CD4-positive, alpha-beta T cell treated with Interleukin-17A for 1 hour (primary cell): ENCODE data around the gene BMP7.

Experiments used
- DNase-seq: peaks from one replicate; pipeline ENCODE4 v3.0.0-alpha.2; 2020

The BMP7 gene

DNA sequence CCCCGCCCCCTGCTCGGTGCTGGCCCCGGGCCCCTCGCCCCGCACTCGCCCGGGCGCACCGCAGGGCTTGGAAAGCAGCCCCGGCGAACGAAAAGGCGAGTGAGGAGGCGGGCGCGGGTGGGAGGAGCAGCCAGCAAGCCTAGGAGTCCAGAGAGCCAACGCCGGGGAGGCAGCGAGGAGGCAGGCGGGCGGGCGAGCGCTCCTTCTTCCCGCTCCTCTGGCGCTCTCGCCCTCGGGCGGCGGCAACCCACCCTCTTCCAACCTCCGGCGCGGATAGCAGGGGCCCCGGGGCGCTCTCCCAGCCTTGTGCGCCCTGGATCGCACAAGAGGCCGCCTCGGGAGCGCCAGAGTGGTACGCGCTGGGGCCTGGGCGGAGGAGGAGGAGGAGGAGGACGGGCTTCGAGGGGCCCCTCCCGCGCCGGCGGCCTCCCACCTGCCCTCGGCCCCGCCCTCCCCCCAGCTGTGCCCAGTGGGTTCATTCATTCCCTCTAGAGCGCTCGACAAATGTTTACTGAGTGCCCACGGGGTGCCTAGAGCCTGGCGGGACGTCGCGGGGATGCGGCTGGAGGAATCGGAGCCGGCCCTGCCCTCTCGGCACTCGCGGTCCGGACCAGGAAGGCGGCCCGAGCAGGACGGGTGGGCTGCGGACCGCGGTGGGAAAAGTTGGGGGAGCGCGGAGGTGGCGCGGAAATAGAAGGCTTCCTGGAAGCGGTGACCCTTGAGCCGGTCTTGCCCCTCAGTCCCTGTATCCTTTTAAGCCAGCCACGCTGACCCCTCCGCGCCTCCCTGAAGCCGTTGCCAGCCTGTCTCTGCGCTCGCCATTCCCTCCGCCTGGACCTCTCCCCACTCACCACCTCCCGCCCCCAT lies at the start of gene BMP7:
TSS of gene BMP7 (minus strand) at position 351 of the 867 bp plus-strand sequence. CDS start 519 bp downstream, outside the sequence.
- DNase-seq: no peak

GRCh38 chr20:57315976-57316480 lies 49.6 kb upstream of the BMP7 start:
- no peak for DNase-seq

DNA sequence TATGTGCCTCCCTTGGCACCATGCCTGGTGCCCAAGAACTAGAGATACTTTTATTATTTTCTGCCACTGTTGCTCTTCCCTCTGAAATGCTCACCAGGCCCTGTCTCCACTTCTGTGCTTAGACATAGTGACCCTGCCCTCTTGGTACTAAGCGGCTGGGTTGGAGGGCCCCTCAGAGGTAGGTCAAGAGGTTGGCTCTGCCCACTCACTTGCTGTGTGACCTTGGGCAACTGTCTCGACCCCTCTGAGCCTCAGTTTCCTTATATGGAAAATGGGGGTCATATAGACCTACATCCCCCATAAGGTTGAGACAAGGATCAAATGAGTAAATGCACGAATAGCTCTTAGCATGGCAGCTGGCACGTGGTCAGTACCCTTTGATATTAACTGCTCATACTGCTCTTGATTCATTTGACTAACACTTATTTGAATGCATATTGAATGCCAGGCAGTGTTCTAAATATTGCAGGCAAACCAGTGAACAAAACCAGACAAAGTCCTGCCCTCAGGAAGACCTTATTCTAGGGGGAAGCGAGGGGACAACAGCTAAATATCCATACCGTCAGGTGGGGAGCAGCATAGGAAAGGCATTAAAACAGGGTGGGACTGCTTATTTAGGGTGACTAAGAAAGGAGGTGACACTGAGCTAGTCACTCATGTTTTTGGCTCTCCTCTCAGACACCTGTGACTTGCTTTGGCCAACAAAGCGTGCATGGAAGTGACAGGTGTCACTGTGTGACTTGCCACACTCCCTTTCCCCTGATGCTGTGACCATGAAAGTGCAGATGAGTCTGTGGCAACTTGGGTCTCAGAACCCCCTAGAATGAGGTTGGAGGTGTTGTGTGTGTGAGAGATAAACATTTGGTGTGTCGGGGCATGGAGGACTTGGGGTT lies 48.9 kb upstream of the BMP7 start:
- no peak for DNase-seq

DNA sequence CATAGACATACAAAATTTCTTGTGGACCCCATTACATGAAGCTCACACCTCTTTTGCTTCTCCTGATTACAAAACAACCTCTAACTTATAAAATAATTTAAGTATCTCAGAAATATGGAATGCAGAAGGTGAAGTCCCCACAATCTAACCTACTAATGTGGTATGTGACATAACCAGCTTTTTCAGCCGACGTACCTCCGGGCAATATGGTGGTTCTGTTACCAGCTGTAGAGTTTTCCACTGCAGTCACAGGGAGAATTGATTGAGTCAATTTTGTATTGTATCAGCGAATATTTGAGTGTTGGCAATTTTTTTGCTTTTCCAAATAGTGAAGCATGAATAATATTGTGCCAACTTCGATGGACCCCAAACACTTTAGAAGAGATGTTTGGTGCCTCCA lies 47.5 kb upstream of the BMP7 start:
- DNase-seq: no peak

DNA sequence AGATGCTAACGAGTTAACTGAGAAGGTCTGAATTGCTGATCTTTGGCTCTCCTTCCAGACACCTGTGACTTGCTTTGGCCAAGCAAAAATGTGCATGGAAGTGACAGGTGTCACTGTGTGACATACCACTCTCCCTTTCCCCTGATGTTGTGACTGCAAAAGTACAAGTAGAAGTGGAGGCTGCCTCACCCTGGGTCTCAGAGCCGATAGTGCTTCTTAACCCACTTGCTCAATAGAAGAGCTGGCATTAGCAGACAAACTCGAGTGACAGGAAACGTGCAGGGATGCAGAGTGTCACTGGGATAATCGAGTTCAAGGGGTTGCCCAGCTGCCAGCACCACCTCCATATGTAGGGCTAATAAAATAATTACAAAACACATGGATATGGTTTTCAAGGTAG lies 46.8 kb upstream of the BMP7 start:
- DNase-seq: no peak

- no peak for DNase-seq
Measured at GRCh38 chr20:57312138-57312537, 45.7 kb upstream of the BMP7 start.

DNA sequence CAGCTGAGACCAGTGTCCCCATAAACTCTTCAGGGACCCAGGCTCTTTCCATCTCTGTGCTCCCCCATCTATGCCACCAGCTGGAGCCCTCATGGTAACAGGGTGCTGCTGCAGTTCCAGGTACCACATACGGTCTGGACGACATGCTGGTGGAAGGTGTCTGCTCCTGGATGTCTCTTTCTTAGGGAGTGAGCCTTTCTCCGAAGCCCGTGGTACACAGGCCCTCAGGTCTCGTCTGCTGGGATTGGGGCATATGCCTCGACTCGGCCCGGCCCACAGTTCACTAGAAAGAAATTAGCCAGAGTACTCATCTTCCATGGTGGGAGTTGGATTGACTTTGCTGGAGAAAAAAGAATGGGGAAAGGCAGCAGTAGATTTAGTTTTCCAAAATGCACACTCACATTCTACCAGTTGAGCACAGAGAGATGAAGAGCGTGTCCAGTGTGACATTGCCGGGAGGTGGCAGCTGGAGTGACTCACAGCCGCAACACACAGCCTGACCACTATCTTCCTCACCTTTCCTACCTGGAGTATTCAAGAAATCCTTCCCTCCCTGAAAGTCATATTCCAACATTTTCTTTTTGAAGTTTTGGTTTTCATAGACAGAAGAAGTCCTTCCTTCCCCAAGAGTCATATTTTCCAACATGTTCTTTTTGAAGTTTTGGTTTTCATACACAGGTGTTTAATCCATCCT lies 44.5 kb upstream of the BMP7 start:
- DNase-seq: no peak

DNA sequence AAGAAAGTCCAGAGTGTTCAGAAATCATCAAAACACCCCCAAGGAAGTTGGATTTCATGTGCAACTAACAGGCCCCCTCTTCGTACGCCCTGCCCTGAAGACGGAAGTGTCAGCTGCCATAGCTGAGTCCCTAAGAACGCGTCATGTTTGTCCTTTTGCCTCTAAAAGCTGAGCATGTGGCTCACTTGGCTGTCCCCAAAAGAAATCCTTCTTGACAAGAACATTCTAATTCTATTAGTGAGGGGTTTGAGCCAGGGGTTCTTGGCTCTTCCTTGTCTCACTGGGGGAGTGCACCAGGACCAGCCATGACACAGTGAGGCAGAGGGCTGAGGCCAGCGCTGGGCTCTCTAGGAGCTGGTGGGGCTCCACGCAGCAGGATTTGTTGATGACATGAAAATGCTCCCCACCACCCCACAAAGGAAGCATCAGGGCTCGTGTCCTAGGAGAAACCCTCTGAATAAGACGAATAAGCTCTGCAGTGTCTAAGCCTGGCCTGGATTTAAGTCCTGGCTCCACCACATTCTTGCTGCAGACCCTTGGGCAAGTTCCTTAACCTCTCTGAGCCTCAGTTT lies 43.2 kb upstream of the BMP7 start:
- no peak for DNase-seq

- no peak for DNase-seq
Measured at GRCh38 chr20:57308451-57309271, 42.2 kb upstream of the BMP7 start.

GRCh38 chr20:57306747-57307146 lies 40.3 kb upstream of the BMP7 start:
- no peak for DNase-seq

DNA sequence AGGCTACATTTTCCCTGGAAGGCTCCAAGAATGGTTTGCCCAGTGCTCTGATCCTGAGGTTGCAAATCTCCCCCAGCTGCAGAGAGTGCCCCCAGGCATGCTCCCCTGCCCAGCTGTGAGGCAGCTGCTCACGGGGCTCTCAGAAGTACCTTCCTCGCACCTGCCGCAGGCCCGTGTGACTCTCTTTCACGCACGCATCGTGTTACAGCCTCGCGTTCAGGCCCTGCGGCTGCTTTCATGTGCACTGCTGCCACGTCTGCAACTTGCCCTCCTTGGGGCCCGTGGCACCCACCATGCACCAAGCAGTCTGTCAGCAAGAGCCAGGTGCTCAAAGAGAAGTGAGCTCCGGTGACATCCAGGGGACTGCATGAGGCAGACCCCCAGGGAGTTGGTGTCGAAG lies 34.6 kb upstream of the BMP7 start:
- DNase-seq: no peak

- DNase-seq: no peak
Measured at GRCh38 chr20:57298457-57298856, 32.0 kb upstream of the BMP7 start.

DNA sequence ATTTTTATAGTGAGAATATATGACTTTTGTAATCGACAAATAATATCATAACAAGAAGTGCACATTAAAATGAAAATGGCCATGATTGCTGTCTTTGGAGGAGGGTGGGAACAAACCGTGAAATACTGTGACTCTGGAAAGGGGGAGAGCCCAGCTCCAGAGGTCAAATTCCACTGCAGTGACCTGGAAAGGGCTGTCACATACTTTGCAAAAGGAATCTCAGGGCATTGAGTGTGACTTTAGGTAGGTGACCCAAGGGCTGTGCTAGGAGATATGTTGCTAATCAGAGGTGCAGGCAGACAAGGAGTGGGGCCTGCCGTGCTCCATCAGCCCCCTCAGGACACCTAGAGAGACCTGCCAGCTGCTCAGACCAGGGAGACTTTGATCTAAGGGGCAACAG lies 28.1 kb upstream of the BMP7 start:
- DNase-seq: no peak

GRCh38 chr20:57293995-57294394 lies 27.6 kb upstream of the BMP7 start:
- DNase-seq: no peak

DNA sequence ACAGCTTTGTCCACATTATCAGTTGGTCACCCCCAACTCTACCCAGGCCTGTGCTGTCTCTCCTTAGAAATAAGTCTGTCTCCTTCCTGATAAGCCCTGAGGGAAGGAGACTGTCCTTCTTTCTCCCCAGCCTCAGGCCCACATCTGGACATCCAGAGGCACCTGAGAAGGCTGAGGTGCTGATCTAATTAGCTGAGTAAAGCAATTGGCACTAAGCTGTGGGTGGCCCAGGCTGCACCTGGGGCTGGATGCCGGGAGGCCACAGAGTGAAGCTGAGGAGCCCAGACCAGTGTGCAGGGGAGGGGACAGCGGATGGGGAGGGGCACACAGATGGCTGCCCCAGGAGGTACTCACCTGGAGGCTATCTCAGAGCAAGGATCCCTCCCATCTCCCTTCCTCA lies 26.2 kb upstream of the BMP7 start:
- no peak for DNase-seq

GRCh38 chr20:57291694-57292093 lies 25.3 kb upstream of the BMP7 start:
- DNase-seq: no peak

DNA sequence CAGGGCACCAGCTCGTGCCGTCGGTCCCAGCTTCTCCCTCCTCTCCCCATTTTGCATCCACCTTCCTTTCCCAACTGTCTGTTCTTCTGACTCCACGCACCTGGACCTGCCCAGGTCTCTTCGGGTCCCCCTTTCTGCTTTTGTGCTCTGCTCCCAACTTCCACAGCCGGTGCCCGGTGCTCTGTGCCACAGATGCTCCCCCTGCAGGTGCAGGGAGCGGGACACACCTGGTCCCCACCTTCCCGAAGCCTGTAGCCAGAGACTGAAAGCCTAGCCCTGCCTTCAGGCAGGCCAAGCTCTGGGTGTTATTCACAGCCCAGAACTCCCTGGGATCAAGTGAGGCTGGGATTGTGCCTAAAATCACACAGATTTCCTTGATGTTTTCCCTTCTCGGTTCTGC lies 24.6 kb upstream of the BMP7 start:
- no peak for DNase-seq

DNA sequence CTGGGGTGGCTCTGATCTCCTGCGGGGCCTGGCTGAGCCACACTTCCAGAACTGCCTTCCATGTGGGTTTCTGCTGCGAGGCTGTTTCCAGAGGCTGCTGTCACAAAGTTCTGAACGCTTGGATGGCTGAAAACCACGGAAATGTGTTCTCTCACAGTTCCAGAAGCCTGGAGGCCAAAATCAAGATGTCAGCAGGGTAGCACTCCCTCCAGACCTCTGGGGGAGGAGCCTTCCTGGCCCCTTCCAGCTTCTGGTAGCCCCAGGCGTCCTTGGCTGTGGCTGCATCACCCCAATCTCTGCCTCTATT lies 23.7 kb upstream of the BMP7 start:
- DNase-seq: no peak

GRCh38 chr20:57289391-57290177 lies 23.1 kb upstream of the BMP7 start:
- DNase-seq: no peak

DNA sequence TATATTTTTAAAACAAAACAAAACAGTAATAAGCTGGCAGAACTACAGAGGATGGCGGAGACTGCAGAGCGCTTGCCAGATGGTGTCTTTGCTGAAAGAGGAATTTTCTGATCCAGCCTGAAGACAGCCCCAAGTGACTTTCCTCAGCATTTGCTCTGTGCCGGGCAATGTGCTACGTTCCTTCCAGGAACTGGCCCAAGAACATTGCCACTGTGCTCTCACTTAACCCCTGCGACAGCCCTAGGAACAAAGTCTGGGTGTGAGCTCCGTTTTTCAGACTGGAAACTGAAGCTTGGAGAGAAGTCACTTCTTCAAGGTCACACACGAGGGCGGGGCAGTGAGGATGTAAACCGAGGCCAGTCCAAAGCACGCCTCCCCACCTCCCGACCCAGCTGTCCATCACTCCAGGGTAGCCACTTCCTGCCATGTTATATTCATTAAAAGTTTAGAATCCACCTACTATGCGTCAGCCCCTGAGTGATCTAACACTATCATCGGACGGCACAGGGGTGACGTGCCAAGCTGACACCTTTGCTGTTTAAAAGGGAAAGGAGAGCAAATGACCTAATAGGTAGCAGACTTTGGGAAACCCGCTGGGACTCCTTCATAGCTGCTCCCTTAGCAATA lies 22.3 kb upstream of the BMP7 start:
- no peak for DNase-seq

GRCh38 chr20:57287901-57288300 lies 21.5 kb upstream of the BMP7 start:
- DNase-seq: no peak
